HCT116 (cell line): ENCODE results near the gene STAG1.

Source experiments
- EGR1 ChIP-seq: IDR thresholded peaks from 2 replicates; pipeline ENCODE4 v1.6.1; 2012; ENCODE audit warnings: low read depth
- EZH2 ChIP-seq: fragments of 200-600 bp; sonication (generic); IDR thresholded peaks from 2 replicates; pipeline ENCODE4 v1.6.1; 2017; ENCODE audit warnings: antibody characterized with exemption, mixed run types
- EZH2phosphoT487 ChIP-seq: fragments of 200-600 bp; IDR thresholded peaks from 2 replicates; pipeline ENCODE4 v1.6.1; 2018; ENCODE audit warnings: antibody characterized with exemption, borderline replicate concordance
- JUND ChIP-seq: IDR thresholded peaks from 2 replicates; pipeline ENCODE4 v1.6.1; 2012
- POLR2A ChIP-seq: IDR thresholded peaks from 2 replicates; pipeline ENCODE4 v1.7.0; 2011; ENCODE audit warnings: borderline replicate concordance; ENCODE audit not compliant: insufficient read depth, insufficient read length; ENCODE audit errors: extremely low read depth
- POLR2AphosphoS5 ChIP-seq: IDR thresholded peaks from 2 replicates; pipeline ENCODE4 v1.6.1; 2011; ENCODE audit warnings: mild to moderate bottlenecking, low read depth, low read length, moderate library complexity
- REST ChIP-seq: IDR thresholded peaks from 2 replicates; pipeline ENCODE4 v1.6.1; 2012; ENCODE audit warnings: low read depth
- SP1 ChIP-seq: IDR thresholded peaks from 2 replicates; pipeline ENCODE4 v1.6.1; 2012; ENCODE audit warnings: low read depth
- SRF ChIP-seq: IDR thresholded peaks from 2 replicates; pipeline ENCODE4 v1.6.1; 2012; ENCODE audit warnings: low read depth
- YY1 ChIP-seq: IDR thresholded peaks from 2 replicates; pipeline ENCODE4 v1.6.1; 2011; ENCODE audit warnings: low read length, low read depth, moderate library complexity, mild to moderate bottlenecking; ENCODE audit not compliant: insufficient replicate concordance; ENCODE audit errors: extremely low read depth
- ZBTB33 ChIP-seq: IDR thresholded peaks from 2 replicates; pipeline ENCODE4 v1.6.1; 2011; ENCODE audit warnings: mild to moderate bottlenecking, low read length, moderate library complexity; ENCODE audit not compliant: insufficient replicate concordance; ENCODE audit errors: extremely low read depth
- ZNF274 ChIP-seq: fragments of 200-500 bp; sonication (Bioruptor generic); IDR thresholded peaks from 2 replicates; pipeline ENCODE4 v1.6.1; 2014; ENCODE audit warnings: mild to moderate bottlenecking, low read depth, low read length, inconsistent platforms
- TF ChIP-seq, protein P1 (sequence below), 3 experiments: fragments of 200-600 bp in 1 of 3; sonication (generic) in 1 of 3; IDR thresholded peaks in 2 of 3; conservative IDR thresholded peaks in 1 of 3; 2 replicates each; pipeline ENCODE4 v1.5.1; 2012 to 2017; ENCODE audit warnings: low read depth in 2 of 3, low read length in 2 of 3, antibody characterized with exemption in 1 of 3, borderline replicate concordance in 1 of 3, control low read depth in 1 of 3, mild to moderate bottlenecking in 1 of 3, mixed read lengths in 1 of 3, mixed run types in 1 of 3, moderate library complexity in 1 of 3; ENCODE audit not compliant: insufficient read depth in 1 of 3

GRCh38 chr3:136606990-136607389 is 145.2 kb downstream of the STAG1 start:
- TF ChIP-seq JUND: no peak
- TF ChIP-seq EZH2: no peak
- no peak for TF ChIP-seq REST
- TF ChIP-seq, protein P1, sequence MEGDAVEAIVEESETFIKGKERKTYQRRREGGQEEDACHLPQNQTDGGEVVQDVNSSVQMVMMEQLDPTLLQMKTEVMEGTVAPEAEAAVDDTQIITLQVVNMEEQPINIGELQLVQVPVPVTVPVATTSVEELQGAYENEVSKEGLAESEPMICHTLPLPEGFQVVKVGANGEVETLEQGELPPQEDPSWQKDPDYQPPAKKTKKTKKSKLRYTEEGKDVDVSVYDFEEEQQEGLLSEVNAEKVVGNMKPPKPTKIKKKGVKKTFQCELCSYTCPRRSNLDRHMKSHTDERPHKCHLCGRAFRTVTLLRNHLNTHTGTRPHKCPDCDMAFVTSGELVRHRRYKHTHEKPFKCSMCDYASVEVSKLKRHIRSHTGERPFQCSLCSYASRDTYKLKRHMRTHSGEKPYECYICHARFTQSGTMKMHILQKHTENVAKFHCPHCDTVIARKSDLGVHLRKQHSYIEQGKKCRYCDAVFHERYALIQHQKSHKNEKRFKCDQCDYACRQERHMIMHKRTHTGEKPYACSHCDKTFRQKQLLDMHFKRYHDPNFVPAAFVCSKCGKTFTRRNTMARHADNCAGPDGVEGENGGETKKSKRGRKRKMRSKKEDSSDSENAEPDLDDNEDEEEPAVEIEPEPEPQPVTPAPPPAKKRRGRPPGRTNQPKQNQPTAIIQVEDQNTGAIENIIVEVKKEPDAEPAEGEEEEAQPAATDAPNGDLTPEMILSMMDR (IDR thresholded peaks at IDR 0.05 in 2 of 3, conservative IDR thresholded peaks at IDR 0.05 in 1 of 3; ENCODE audit: borderline replicate concordance in 1 of 3, insufficient read depth in 1 of 3, low read depth in 2 of 3, low read length in 2 of 3): no peak
- TF ChIP-seq EZH2phosphoT487: no peak
- no peak for TF ChIP-seq YY1
- no peak for TF ChIP-seq SP1
- TF ChIP-seq POLR2A: no peak
- no peak for TF ChIP-seq POLR2AphosphoS5
- TF ChIP-seq ZBTB33: no peak
- TF ChIP-seq ZNF274: no peak
- no peak for TF ChIP-seq SRF
- no peak for TF ChIP-seq EGR1
